NCI-H2107 treated with DMSO at 0.1 percent for 48 hours (cell line): ENCODE measurements around the gene SLC10A7.
"Not testable (repeated sequence)": the region's sequence is repeated elsewhere in the genome, so short reads cannot be mapped to it uniquely, and the experiment has no call there.

Experiments used
- DNase-seq: peaks from one replicate; lab custom pipeline; 2025; ENCODE audit not compliant: unreplicated experiment; lab: John Stamatoyannopoulos, UW

The SLC10A7 gene

GRCh38 chr4:146367347-146367746 lies 154.4 kb downstream of the SLC10A7 start:
- DNase-seq = no peak

GRCh38 chr4:146359771-146360170 lies 162.0 kb downstream of the SLC10A7 start:
- no peak for DNase-seq

GRCh38 chr4:146350114-146350513 lies 171.6 kb downstream of the SLC10A7 start:
- not testable (repeated sequence) for DNase-seq

GRCh38 chr4:146349306-146349705 lies 172.4 kb downstream of the SLC10A7 start:
- no peak for DNase-seq

GRCh38 chr4:146347822-146348221 lies 173.9 kb downstream of the SLC10A7 start:
- DNase-seq = no peak

GRCh38 chr4:146346276-146346675 lies 175.5 kb downstream of the SLC10A7 start:
- DNase-seq = no peak

- DNase-seq = no peak
Observed at GRCh38 chr4:146343776-146344175, 178.0 kb downstream of the SLC10A7 start.

- DNase-seq = no peak
Observed at GRCh38 chr4:146343199-146343598, 178.5 kb downstream of the SLC10A7 start.

GRCh38 chr4:146342600-146343192 lies 179.0 kb downstream of the SLC10A7 start:
- peak; percentile 33 for DNase-seq

- peak; percentile 2 for DNase-seq
Observed at GRCh38 chr4:146340798-146341197, 180.9 kb downstream of the SLC10A7 start.

- DNase-seq = no peak
Observed at GRCh38 chr4:146338512-146338911, 183.2 kb downstream of the SLC10A7 start.

GRCh38 chr4:146336410-146336807 lies 185.3 kb downstream of the SLC10A7 start:
- DNase-seq = no peak

GRCh38 chr4:146335763-146336409 lies 185.9 kb downstream of the SLC10A7 start:
- no peak for DNase-seq

- no peak for DNase-seq
Observed at GRCh38 chr4:146334862-146335449, 186.8 kb downstream of the SLC10A7 start.

- no peak for DNase-seq
Observed at GRCh38 chr4:146333895-146334262, 187.9 kb downstream of the SLC10A7 start.

- no peak for DNase-seq
Observed at GRCh38 chr4:146333187-146333894, 188.4 kb downstream of the SLC10A7 start.

- no peak for DNase-seq
Observed at GRCh38 chr4:146330392-146330791, 191.3 kb downstream of the SLC10A7 start.

GRCh38 chr4:146329050-146329716 lies 192.6 kb downstream of the SLC10A7 start:
- DNase-seq = no peak

- DNase-seq = no peak
Observed at GRCh38 chr4:146327859-146328650, 193.7 kb downstream of the SLC10A7 start.

- no peak for DNase-seq
Observed at GRCh38 chr4:146318894-146319293, 202.8 kb downstream of the SLC10A7 start.

GRCh38 chr4:146317783-146318182 lies 204.0 kb downstream of the SLC10A7 start:
- DNase-seq = no peak
